Trophoblast cell (in vitro differentiated cells and primary cell): ENCODE data around the gene LRRN2.
A peak's percentile ranks its signal among the peaks of the same experiment; 100 is the strongest.

ENCODE experiments used
- DNase-seq, 2 donors: peaks; one replicate each; pipeline ENCODE4 v3.0.0-alpha.2; 2016
- H2AFZ ChIP-seq: 2 replicates; pipeline ENCODE4 v1.6.1; 2013; ENCODE audit warnings: low read length, moderate library complexity, mild to moderate bottlenecking; ENCODE audit not compliant: insufficient read depth, poor library complexity
- H2AK5ac ChIP-seq: 2 replicates; pipeline ENCODE4 v1.6.1; 2013; ENCODE audit warnings: mild to moderate bottlenecking, low read length
- H2BK120ac ChIP-seq: 2 replicates; pipeline ENCODE4 v1.6.1; 2013; ENCODE audit warnings: low read length, mild to moderate bottlenecking, moderate library complexity; ENCODE audit not compliant: insufficient read depth, poor library complexity
- H2BK12ac ChIP-seq: 2 replicates; pipeline ENCODE4 v1.6.1; 2013; ENCODE audit warnings: mild to moderate bottlenecking, low read length, moderate library complexity
- H2BK5ac ChIP-seq: 2 replicates; pipeline ENCODE4 v1.6.1; 2013; ENCODE audit warnings: low read length, low read depth, moderate library complexity, mild to moderate bottlenecking; ENCODE audit not compliant: poor library complexity
- H3K14ac ChIP-seq: 2 replicates; pipeline ENCODE4 v1.6.1; 2013; ENCODE audit warnings: mild to moderate bottlenecking, low read length
- H3K18ac ChIP-seq: 2 replicates; pipeline ENCODE4 v1.6.1; 2013; ENCODE audit warnings: mild to moderate bottlenecking, low read length
- H3K23ac ChIP-seq: 2 replicates; pipeline ENCODE4 v1.6.1; 2013; ENCODE audit warnings: low read length
- H3K27ac ChIP-seq: 2 replicates; pipeline ENCODE4 v1.5.1; 2013; ENCODE audit warnings: low read depth, mild to moderate bottlenecking, inconsistent platforms, low read length, moderate library complexity
- H3K27me3 ChIP-seq: 2 replicates; pipeline ENCODE4 v1.6.1; 2013; ENCODE audit warnings: inconsistent platforms, mild to moderate bottlenecking, low read length, moderate library complexity; ENCODE audit not compliant: insufficient read depth
- H3K36me3 ChIP-seq, 2 experiments: 1 replicate in 1 of 2; 2 replicates in 1 of 2; pipeline ENCODE4 v1.6.1; 2013; ENCODE audit warnings: low read length in 2 of 2, mild to moderate bottlenecking in 2 of 2, moderate library complexity in 1 of 2; ENCODE audit not compliant: insufficient read depth in 2 of 2, control insufficient read depth in 1 of 2
- H3K4ac ChIP-seq: 2 replicates; pipeline ENCODE4 v1.6.1; 2013; ENCODE audit warnings: low read depth, mild to moderate bottlenecking, low read length, moderate library complexity
- H3K4me1 ChIP-seq, 2 experiments: 1 replicate in 1 of 2; 2 replicates in 1 of 2; pipeline ENCODE4 v1.6.1; 2013; ENCODE audit warnings: low read length in 2 of 2, mild to moderate bottlenecking in 2 of 2, moderate library complexity in 1 of 2; ENCODE audit not compliant: insufficient read depth in 2 of 2, control insufficient read depth in 1 of 2
- H3K4me2 ChIP-seq: 2 replicates; pipeline ENCODE4 v1.6.1; 2013; ENCODE audit warnings: inconsistent platforms, mild to moderate bottlenecking, low read length, moderate library complexity
- H3K4me3 ChIP-seq: 2 replicates; pipeline ENCODE4 v1.5.1; 2013; ENCODE audit warnings: mild to moderate bottlenecking, low read depth, low read length, inconsistent platforms
- H3K79me1 ChIP-seq: one replicate; pipeline ENCODE4 v1.6.1; 2013; ENCODE audit warnings: low read length
- H3K79me2 ChIP-seq: 2 replicates; pipeline ENCODE4 v1.6.1; 2013; ENCODE audit warnings: low read length, mild to moderate bottlenecking; ENCODE audit not compliant: control insufficient read depth, insufficient read depth, poor library complexity
- H3K9ac ChIP-seq: 2 replicates; pipeline ENCODE4 v1.6.1; 2013; ENCODE audit warnings: mild to moderate bottlenecking, low read length
- H3K9me3 ChIP-seq: 2 replicates; pipeline ENCODE4 v1.6.1; 2013; ENCODE audit warnings: low read depth, mild to moderate bottlenecking, control low read depth, inconsistent platforms, low read length; ENCODE audit not compliant: insufficient read depth
- H4K12ac ChIP-seq: 2 replicates; pipeline ENCODE4 v1.6.1; 2013; ENCODE audit warnings: low read depth, mild to moderate bottlenecking, low read length, moderate library complexity
- H4K8ac ChIP-seq: 2 replicates; pipeline ENCODE4 v1.6.1; 2013; ENCODE audit warnings: low read depth, mild to moderate bottlenecking, low read length, moderate library complexity
- H4K91ac ChIP-seq: one replicate; pipeline ENCODE4 v1.6.1; 2013; ENCODE audit warnings: low read depth, mild to moderate bottlenecking, low read length, moderate library complexity
- WGBS: extraction: QIAGEN DNeasy Blood & Tissue Kit; methylation state at CpG from one replicate; pipeline ENCODE4 v1.1.7; 2013; ENCODE audit warnings: missing lambda C conversion rate; ENCODE audit not compliant: insufficient read length, insufficient coverage; ENCODE audit errors: extremely low coverage; 5-methylcytosine and 5-hydroxymethylcytosine counted together

LRRN2 gene

GRCh38 chr1:204627436-204627835 is 58.1 kb downstream of the LRRN2 start:
- H3K27me3 ChIP-seq, result no peaks in the 10 kb centered on the region

DNA sequence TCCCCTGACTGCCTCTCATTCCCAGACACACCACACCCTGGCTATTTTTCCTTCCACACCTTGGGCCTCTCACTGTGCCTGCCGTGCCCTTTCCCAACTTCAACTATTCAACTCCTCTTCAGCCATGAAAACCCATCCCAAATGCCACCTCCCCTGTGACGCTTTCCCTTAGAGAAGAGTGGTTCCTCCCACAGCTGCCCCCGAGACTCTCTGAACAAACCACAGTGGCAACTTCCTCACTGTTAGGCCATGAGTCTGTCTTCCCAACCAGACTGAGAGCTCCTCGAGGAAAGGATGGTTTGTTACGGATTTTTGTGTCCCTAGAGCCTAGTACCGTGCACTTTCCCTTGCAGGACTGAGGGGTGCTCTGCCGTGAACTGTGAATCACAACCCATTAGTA is 59.2 kb downstream of the LRRN2 start:
- no peak overlapping the region for H3K9ac ChIP-seq
- H2BK120ac ChIP-seq, result no peak overlapping the region
- H2BK5ac ChIP-seq, result no peak overlapping the region
- no peak overlapping the region for H2AK5ac ChIP-seq
- no peak overlapping the region for H4K91ac ChIP-seq
- no peak overlapping the region for H2AFZ ChIP-seq
- H3K79me1 ChIP-seq, result no peaks in the 10 kb centered on the region
- no peak for DNase-seq
- no peaks in the 10 kb centered on the region for H3K27me3 ChIP-seq
- H4K12ac ChIP-seq, result no peak overlapping the region
- no peaks in the 10 kb centered on the region for H3K36me3 ChIP-seq
- H3K27ac ChIP-seq, result no peak overlapping the region
- no peak overlapping the region for H3K4me3 ChIP-seq
- WGBS, result no CpG with 5 or more reads among the region's 7 CpGs
- peaks cover 3% of the 10 kb centered on the region for H3K9me3 ChIP-seq
- no peak overlapping the region for H3K14ac ChIP-seq
- H3K23ac ChIP-seq, result no peak overlapping the region
- no peak overlapping the region for H2BK12ac ChIP-seq
- peaks cover 35 to 46% of the 10 kb centered on the region in 2 experiments for H3K4me1 ChIP-seq
- no peak overlapping the region for H4K8ac ChIP-seq
- H3K79me2 ChIP-seq, result no peaks in the 10 kb centered on the region
- H3K18ac ChIP-seq, result no peak overlapping the region
- H3K4ac ChIP-seq, result no peak overlapping the region
- H3K4me2 ChIP-seq, result no peak overlapping the region

More at GRCh38 chr1:204627436-204627835, 58.1 kb downstream of the LRRN2 start:
- Histone ChIP-seq H3K79me1 (no peaks in the 10 kb centered on the region), H3K14ac (no peak overlapping the region), H4K8ac (no peak overlapping the region), H2BK5ac (no peak overlapping the region), H3K4me1 (peaks cover 35 to 44% of the 10 kb centered on the region in 2 experiments), H3K27ac (no peak overlapping the region), H3K4me2 (no peak overlapping the region), H3K9me3 (no peaks in the 10 kb centered on the region), H4K91ac (no peak overlapping the region), H3K23ac (no peak overlapping the region), H3K4ac (no peak overlapping the region), H3K36me3 (no peaks in the 10 kb centered on the region), H3K9ac (no peak overlapping the region), H3K18ac (no peak overlapping the region), H2AFZ (no peak overlapping the region), H2BK120ac (no peak overlapping the region), H3K4me3 (no peak overlapping the region), H2BK12ac (no peak overlapping the region), H2AK5ac (no peak overlapping the region), H3K79me2 (no peaks in the 10 kb centered on the region), H4K12ac (no peak overlapping the region)
- no peak for DNase-seq
- WGBS, result no CpG with 5 or more reads among the region's 4 CpGs

GRCh38 chr1:204624631-204625216 is 60.8 kb downstream of the LRRN2 start:
- Histone ChIP-seq H4K12ac (no peak overlapping the region), H3K23ac (no peak overlapping the region), H2AFZ (no peak overlapping the region), H2BK120ac (no peak overlapping the region), H3K4me1 (peaks cover 29 to 37% of the 10 kb centered on the region in 2 experiments), H3K4me3 (no peak overlapping the region), H2AK5ac (no peak overlapping the region), H3K79me2 (no peaks in the 10 kb centered on the region), H3K27ac (no peak overlapping the region), H2BK5ac (no peak overlapping the region), H3K4me2 (no peak overlapping the region), H3K18ac (no peak overlapping the region), H3K79me1 (no peaks in the 10 kb centered on the region), H3K4ac (no peak overlapping the region), H3K36me3 (no peaks in the 10 kb centered on the region), H4K8ac (no peak overlapping the region), H3K9me3 (peaks cover 3% of the 10 kb centered on the region), H3K27me3 (no peaks in the 10 kb centered on the region), H2BK12ac (no peak overlapping the region), H3K9ac (no peak overlapping the region), H3K14ac (no peak overlapping the region), H4K91ac (no peak overlapping the region)
- WGBS, result no CpG with 5 or more reads among the region's 12 CpGs
- no peak for DNase-seq

- Histone ChIP-seq H3K18ac (peak overlapping the region; percentile 22), H3K9ac (no peak overlapping the region), H4K12ac (no peak overlapping the region), H3K27ac (no peak overlapping the region), H2BK12ac (peak overlapping the region; percentile 59), H2AK5ac (peak overlapping the region; percentile 31), H3K79me2 (no peaks in the 10 kb centered on the region), H4K8ac (no peak overlapping the region), H3K9me3 (peaks cover 3% of the 10 kb centered on the region), H3K27me3 (no peaks in the 10 kb centered on the region), H2BK120ac (peak overlapping the region; percentile 35), H3K14ac (peak overlapping the region; percentile 27), H3K23ac (no peak overlapping the region), H2AFZ (no peak overlapping the region), H3K4ac (no peak overlapping the region), H3K79me1 (no peaks in the 10 kb centered on the region), H3K4me3 (no peak overlapping the region), H3K36me3 (no peaks in the 10 kb centered on the region), H2BK5ac (no peak overlapping the region), H3K4me1 (peaks cover 34 to 42% of the 10 kb centered on the region in 2 experiments), H4K91ac (peak overlapping the region; percentile 63), H3K4me2 (no peak overlapping the region)
- peak in 1 of 2 donors; percentile 2 for DNase-seq
- WGBS, result no CpG with 5 or more reads among the region's 3 CpGs
These were observed 61.6 kb downstream of the LRRN2 start for GRCh38 chr1:204623894-204624361.
